Memory B cell (primary cell): ENCODE results near the gene MTRFR.
A peak's percentile ranks its signal among the peaks of the same experiment; 100 is the strongest.
"Not testable (repeated sequence)": the region's sequence is repeated elsewhere in the genome, so short reads cannot be mapped to it uniquely, and the experiment has no call there.

Source experiments
- ATAC-seq: fragments of 150-1000 bp; cut with Tn5 transposase; 2 replicates; pipeline ENCODE4 v1.10.0; 2021; ENCODE audit warnings: low read depth, mild to moderate bottlenecking, moderate library complexity
- DNase-seq, 2 donors: peaks; one replicate each; pipeline ENCODE4 v3.0.0; 2022; ENCODE audit warnings: low spot score in 2 of 2
- H3K27ac Mint-ChIP-seq: one replicate; pipeline ENCODE4 v1.8.0; 2022; ENCODE audit warnings: mild to moderate bottlenecking, moderate library complexity, mixed read lengths
- H3K27me3 Mint-ChIP-seq: one replicate; pipeline ENCODE4 v1.8.0; 2022; ENCODE audit warnings: mixed read lengths
- H3K36me3 Mint-ChIP-seq: one replicate; pipeline ENCODE4 v1.8.0; 2022; ENCODE audit warnings: mild to moderate bottlenecking, mixed read lengths
- H3K4me1 Mint-ChIP-seq: one replicate; pipeline ENCODE4 v1.8.0; 2022; ENCODE audit warnings: mixed read lengths
- H3K4me3 Mint-ChIP-seq: one replicate; pipeline ENCODE4 v1.8.0; 2022; ENCODE audit warnings: mild to moderate bottlenecking, moderate library complexity, mixed read lengths
- H3K9me3 Mint-ChIP-seq: one replicate; pipeline ENCODE4 v1.8.0; 2022; ENCODE audit warnings: mixed read lengths

Gene MTRFR

DNA sequence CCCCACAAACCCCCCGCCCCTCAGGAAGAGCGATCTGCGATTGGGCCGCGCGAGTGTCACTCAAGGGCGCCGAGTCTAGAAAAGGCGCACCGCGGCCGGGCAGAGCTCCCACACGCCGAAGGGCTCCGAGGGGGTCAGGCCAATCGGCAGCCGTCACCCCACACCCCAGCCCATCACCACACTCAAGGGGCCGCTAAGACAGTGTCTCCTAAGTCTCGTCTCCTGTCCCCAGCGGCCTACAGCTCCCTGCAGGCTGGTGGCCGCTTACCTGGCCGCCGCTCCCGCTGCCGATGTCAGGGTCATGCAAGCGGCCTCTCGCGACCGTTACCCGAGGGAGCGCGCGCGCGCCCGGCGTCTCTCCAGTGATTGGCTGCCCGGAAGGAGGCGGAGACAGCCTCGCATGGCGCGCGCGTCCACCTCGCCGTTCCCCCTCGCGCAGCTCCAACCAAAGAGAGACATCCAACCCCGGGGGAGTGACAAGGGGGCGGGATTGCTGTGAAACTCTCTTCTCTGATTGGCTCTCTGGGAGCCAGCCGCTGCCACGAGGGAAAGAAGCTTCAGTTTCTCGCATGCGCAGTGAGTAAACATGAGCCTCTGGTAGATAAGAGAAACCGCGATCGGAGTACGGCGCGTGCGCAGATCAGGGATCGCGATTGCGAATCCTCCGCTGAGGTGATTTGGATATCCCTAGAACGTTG, at the start of gene MTRFR, which contains the start of gene MPHOSPH9:
TSS of gene MTRFR (plus strand) at position 630 of the 698 bp plus-strand sequence. CDS start 20,239 bp downstream, outside the sequence.
TSS of gene MPHOSPH9 (minus strand) at position 335 of the 698 bp plus-strand sequence. CDS start 2,777 bp downstream, outside the sequence.
- ATAC-seq, result peak; percentile 86
- H3K36me3 Mint-ChIP-seq, result peaks cover 3% of the 10 kb centered on the region
- no peaks in the 10 kb centered on the region for H3K9me3 Mint-ChIP-seq
- H3K4me3 Mint-ChIP-seq, result peak within 1 kb of the TSS; percentile 96
- no peaks in the 10 kb centered on the region for H3K27me3 Mint-ChIP-seq
- peak within 1 kb of the TSS; percentile 93 for H3K27ac Mint-ChIP-seq
- peak; percentile 96 to 99 for DNase-seq
- H3K4me1 Mint-ChIP-seq, result peaks cover 32% of the 10 kb centered on the region

DNA sequence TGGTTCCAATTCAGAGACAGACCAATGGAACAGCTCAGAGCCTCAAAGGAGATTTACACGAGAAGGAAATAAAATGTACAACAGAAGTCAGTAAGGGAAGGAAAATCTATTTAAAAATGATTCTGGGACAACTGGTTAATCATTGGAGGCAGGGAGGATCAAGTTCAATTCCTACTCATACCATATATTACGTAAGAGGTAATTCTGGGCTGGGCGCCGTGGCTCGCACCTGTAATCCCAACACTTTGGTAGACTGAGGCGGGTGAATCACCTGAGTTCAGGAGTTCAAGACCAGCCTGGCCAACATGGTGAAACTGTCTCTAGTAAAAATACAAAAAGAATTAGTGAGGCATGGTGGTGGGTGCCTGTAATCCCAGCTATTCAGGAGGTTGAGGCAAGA, 45.6 kb upstream of the MTRFR start:
- Mint-ChIP-seq H3K36me3 (peaks cover 21% of the 10 kb centered on the region), H3K27me3 (no peaks in the 10 kb centered on the region), H3K4me3 (no peak overlapping the region), H3K27ac (no peak overlapping the region), H3K9me3 (no peaks in the 10 kb centered on the region), H3K4me1 (no peaks in the 10 kb centered on the region)
- ATAC-seq, result no peak
- no peak for DNase-seq

DNA sequence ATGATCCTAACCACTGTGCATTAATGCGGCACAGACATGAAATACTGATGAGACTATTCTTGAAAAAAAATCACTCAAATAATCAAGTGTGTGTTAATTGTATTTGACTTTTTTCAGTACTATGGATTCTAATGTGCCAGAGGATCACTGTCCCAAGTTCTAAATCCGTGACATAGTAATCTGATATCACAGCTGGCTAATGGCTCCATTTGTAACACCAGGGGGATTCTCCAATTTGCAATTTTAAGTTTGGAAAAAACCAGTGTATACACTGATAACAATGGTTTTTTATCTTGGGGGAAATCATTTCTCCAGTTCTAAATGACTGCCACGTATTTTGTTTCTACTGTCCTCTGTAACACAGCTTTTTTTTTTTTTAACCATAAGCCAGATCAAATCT, 33.3 kb upstream of the MTRFR start:
- Mint-ChIP-seq H3K36me3 (peaks cover 13% of the 10 kb centered on the region), H3K9me3 (no peaks in the 10 kb centered on the region), H3K4me1 (peaks cover 3% of the 10 kb centered on the region), H3K4me3 (no peak overlapping the region), H3K27me3 (no peaks in the 10 kb centered on the region), H3K27ac (peak overlapping the region; percentile 76)
- DNase-seq (no peak), ATAC-seq (no peak)

DNA sequence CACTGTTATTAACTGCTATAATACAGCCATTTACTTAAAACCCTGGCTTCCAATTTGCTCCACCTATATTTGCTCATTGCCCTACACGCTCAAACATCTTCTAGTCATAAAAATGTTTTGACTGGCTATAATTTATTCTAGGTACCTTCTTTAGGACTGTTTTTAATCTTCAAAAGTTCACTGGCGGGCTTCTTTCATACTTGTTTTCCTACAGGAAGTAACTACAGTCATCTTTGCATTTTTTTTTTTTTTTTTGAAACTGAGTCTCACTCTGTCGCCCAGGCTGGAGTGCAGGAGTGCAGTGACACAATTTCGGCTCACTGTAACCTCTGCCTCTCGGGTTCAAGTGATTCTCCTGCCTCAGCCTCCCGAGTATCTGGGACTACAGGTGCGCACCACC, 32.8 kb upstream of the MTRFR start:
- peaks cover 3% of the 10 kb centered on the region for H3K4me1 Mint-ChIP-seq
- peak overlapping the region; percentile 76 for H3K27ac Mint-ChIP-seq
- DNase-seq (no peak), ATAC-seq (no peak)
- H3K27me3 Mint-ChIP-seq, result no peaks in the 10 kb centered on the region
- no peaks in the 10 kb centered on the region for H3K9me3 Mint-ChIP-seq
- H3K4me3 Mint-ChIP-seq, result no peak overlapping the region
- H3K36me3 Mint-ChIP-seq, result peaks cover 14% of the 10 kb centered on the region

DNA sequence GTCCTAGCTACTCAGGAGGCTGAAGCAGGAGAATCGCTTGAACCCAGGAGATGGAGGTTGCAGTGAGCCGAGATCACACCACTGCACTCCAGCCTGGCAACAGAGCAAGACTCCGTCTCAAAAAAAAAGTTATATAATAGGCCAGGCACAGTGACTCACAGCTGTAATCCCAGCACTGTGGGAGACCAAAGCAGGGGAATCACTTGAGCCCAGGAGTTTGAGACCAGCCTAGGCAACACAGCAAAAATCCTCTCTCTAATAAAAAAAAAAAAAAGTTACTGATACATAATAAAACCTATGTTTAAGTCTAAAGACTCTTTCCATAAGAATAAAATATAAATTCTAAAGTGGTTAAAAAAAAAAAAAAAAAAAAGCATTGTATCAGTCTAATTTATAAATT, 26.4 kb upstream of the MTRFR start:
- H3K9me3 Mint-ChIP-seq, H3K4me1 Mint-ChIP-seq, H3K27me3 Mint-ChIP-seq, ATAC-seq, H3K4me3 Mint-ChIP-seq, DNase-seq: not testable (repeated sequence)
- Mint-ChIP-seq H3K36me3 (peaks cover 20% of the 10 kb centered on the region), H3K27ac (peak overlapping the region; percentile 9)

DNA sequence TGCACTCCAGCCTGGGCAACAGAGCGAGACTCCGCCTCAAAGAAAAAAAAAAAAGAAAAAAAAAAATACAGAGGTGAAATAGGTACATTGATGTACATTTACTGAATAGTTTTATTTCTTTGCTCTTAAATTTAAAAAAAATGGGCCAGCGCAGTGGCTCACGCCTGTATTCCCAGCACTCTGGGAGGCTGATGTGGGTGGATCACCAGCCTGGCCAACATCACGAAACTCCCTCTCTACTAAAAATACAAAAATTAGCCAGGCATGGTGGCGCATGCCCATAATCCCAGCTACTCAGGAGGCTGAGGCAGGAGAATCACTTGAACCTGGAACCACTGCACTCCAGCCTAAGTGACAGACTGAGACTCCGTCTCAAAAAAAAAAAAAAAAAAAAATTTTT, 25.4 kb upstream of the MTRFR start:
- not testable (repeated sequence) for H3K4me3 Mint-ChIP-seq, H3K27ac Mint-ChIP-seq, H3K9me3 Mint-ChIP-seq, ATAC-seq, DNase-seq, H3K4me1 Mint-ChIP-seq, H3K27me3 Mint-ChIP-seq
- H3K36me3 Mint-ChIP-seq, result peaks cover 21% of the 10 kb centered on the region

DNA sequence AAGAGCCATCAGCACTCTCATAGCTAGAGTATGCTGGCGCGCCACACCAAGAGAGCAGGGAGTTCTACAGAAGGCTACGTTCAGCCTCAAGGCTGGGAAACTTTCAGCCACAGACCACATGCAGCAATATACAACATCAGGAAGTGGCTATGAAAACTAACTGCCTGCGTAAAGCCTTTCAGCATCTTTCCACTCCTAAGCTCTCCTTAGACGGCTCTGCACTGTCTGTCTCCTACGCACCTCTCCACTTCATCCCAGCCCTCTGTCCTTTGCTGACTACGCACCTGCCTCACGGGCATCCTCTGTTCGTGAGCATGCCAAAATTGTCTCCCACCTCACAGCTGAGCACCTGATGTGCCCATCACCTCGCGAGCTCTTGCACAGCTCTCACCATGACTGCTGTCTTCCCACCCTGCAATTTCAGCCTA, 10.0 kb upstream of the MTRFR start:
- Mint-ChIP-seq H3K27me3 (no peaks in the 10 kb centered on the region), H3K27ac (no peak overlapping the region), H3K9me3 (no peaks in the 10 kb centered on the region), H3K4me3 (peak overlapping the region; percentile 54), H3K36me3 (peaks cover 14% of the 10 kb centered on the region), H3K4me1 (peaks cover 9% of the 10 kb centered on the region)
- DNase-seq (no peak), ATAC-seq (peak; percentile 65)

DNA sequence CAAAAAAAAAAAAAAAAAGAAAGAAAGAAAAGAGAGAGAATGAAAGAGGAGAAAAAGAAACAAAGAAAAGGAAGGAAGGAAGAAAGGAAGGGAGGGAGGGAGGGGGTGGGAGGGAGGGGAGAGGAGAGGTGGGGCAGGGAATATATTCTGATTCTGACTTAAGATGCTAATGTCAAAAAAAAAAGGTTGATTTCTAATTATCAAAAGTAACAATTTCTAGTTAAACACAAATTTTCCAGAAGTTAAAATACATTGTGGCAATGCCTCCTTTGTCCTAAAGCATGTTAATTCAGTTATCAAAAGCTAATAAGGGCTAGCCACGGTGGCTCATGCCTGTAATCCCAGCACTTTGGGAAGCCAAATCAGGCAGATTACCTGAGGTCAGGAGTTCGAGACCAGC, 7.8 kb upstream of the MTRFR start:
- no peak for ATAC-seq
- Mint-ChIP-seq H3K9me3 (no peaks in the 10 kb centered on the region), H3K36me3 (peaks cover 12% of the 10 kb centered on the region), H3K27ac (no peak overlapping the region), H3K4me3 (no peak overlapping the region), H3K4me1 (peaks cover 15% of the 10 kb centered on the region), H3K27me3 (no peaks in the 10 kb centered on the region)
- DNase-seq, result no peak

DNA sequence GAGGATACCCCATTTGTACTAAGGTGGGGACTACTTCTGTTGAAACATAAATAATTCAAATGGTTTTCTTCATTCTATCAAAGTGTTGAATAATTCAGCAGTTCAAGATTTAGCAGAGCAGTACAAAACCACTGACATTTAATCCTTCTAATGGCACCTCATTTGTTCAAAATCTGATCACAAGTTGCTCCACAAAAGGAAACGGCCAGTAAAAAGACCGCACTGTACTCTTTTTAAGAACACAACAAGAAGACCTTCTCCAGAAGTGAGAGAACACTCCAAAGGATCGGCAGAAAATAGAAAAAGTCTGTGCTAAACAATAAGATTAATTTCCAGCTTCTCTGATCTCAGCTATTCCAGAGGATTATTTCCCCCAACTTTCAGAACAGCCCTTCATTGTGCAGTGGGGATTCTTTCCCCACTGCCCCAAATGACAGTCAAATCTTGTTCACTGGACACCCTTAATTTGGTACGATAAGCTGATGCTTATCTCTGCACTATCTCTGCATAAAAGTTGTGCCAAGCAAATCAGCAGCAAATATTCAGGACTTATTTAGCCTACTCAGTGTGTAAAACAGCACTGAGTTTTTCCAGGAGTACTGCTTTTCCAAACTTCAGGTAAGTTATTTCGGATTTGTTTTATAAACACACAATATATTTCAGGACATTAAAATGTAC, 5.5 kb upstream of the MTRFR start:
- H3K9me3 Mint-ChIP-seq, result no peaks in the 10 kb centered on the region
- no peak overlapping the region for H3K4me3 Mint-ChIP-seq
- DNase-seq (no peak), ATAC-seq (no peak)
- H3K36me3 Mint-ChIP-seq, result peaks cover 2% of the 10 kb centered on the region
- H3K27me3 Mint-ChIP-seq, result no peaks in the 10 kb centered on the region
- no peak overlapping the region for H3K27ac Mint-ChIP-seq
- H3K4me1 Mint-ChIP-seq, result peaks cover 24% of the 10 kb centered on the region

DNA sequence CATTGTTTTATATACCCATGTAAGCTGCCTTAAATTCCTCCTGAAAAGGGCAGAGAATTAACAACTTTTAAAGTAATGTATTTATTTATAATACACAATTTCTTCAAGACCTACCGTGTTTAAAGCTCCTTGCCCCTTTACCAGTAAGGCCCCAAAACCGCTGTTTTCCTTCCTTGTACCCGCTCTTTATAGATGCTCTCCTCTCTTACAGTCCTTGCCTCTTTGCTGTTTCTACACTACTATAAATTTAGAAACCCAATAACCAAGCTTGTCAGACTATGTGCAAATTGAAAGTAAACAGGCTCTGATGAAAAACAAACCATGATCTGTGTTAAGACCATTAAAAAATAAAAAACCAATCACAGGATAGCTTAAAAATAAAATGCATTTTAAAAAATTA, 4.2 kb upstream of the MTRFR start:
- H3K4me3 Mint-ChIP-seq, result peak overlapping the region; percentile 27
- peaks cover 2% of the 10 kb centered on the region for H3K36me3 Mint-ChIP-seq
- peak overlapping the region; percentile 65 for H3K27ac Mint-ChIP-seq
- no peak for ATAC-seq
- no peak for DNase-seq
- no peaks in the 10 kb centered on the region for H3K27me3 Mint-ChIP-seq
- H3K9me3 Mint-ChIP-seq, result no peaks in the 10 kb centered on the region
- peaks cover 18% of the 10 kb centered on the region for H3K4me1 Mint-ChIP-seq

DNA sequence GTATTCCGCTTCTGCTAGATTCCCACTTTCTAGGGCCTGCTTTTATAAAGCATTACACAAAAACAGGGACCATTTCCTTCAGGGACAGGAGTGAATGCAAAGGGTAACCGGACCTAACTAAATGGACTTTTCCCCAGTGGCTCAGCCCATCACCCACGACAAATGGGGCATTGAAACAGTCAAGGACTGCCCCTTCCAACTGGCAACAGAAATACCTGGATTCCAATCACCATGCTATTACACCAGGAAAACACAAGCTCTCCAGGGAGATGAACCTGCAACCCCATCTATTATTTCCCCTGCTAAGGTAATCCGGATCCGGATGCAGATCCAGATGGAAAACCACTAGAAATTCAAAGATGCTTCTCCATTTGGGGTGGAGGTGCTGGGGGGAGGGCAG, 1.3 kb upstream of the MTRFR start:
- Mint-ChIP-seq H3K27me3 (no peaks in the 10 kb centered on the region), H3K4me1 (peaks cover 25% of the 10 kb centered on the region), H3K9me3 (no peaks in the 10 kb centered on the region), H3K36me3 (peaks cover 3% of the 10 kb centered on the region), H3K4me3 (peak overlapping the region; percentile 96), H3K27ac (peak overlapping the region; percentile 93)
- no peak for DNase-seq
- ATAC-seq, result no peak

DNA sequence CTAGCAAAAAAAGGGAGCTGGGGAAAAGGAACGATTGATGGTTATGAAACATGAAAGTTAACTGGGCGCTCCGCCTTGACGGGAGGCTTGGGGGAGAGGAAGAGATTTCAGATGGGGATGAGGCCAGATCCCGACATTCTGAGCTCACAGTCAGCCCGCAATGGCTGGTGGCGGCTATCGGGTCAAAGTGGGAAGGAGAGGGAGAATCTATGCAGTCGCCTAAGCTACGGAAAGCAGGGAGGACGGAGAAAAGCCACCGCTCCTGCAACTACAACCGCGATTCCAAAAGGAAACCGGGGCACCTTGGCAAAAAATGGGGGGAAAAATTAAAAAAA, 797 bp upstream of the MTRFR start:
- H3K27ac Mint-ChIP-seq, result peak overlapping the region; percentile 93
- H3K9me3 Mint-ChIP-seq, result no peaks in the 10 kb centered on the region
- H3K36me3 Mint-ChIP-seq, result peaks cover 3% of the 10 kb centered on the region
- peaks cover 28% of the 10 kb centered on the region for H3K4me1 Mint-ChIP-seq
- ATAC-seq (no peak), DNase-seq (no peak)
- peak overlapping the region; percentile 96 for H3K4me3 Mint-ChIP-seq
- H3K27me3 Mint-ChIP-seq, result no peaks in the 10 kb centered on the region

DNA sequence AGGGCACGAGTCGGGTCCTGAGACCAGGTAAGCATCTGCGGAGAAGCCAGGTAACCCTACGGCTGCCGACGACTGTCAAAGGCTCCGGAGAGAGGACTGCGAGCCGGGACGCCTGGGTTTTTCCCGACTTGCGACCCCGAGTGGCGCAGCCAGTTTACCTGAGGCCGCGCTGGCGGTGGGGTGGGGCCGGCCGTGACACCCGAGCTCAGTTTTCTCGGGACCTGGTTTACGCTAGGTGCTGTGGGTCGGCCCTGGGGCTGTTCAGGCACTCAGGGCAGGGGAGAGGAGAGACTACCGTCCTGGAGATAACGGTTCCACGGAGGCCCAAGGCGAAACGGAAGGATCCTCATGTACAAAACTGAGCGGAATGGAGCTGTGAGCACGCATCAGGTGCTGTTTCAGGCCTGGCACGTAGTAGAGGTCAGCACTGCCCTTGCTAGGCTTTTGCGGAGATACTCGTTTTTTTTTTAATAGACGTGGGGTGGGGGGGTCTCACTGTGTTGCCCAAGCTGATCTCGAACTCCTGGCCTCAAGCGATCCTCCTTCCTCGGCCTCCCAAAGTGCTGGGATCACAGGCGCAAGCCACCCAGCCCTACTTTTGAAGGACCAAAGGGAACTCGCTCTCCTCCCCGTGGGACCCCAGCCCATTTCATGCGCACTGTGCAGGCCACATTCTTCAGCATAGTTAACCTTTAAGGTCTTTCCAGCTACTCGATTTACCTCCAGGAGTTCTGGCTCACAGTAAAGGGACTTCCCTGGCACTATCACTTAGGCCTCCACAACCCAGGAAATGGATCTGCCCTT, 471 bp downstream of the MTRFR start:
- no peaks in the 10 kb centered on the region for H3K27me3 Mint-ChIP-seq
- DNase-seq (no peak), ATAC-seq (peak; percentile 12)
- H3K4me1 Mint-ChIP-seq, result peaks cover 32% of the 10 kb centered on the region
- H3K36me3 Mint-ChIP-seq, result peaks cover 3% of the 10 kb centered on the region
- peak overlapping the region; percentile 96 for H3K4me3 Mint-ChIP-seq
- H3K27ac Mint-ChIP-seq, result peak overlapping the region; percentile 93
- H3K9me3 Mint-ChIP-seq, result no peaks in the 10 kb centered on the region
